ENCODE data around the gene PNPLA2.
A peak's percentile ranks its signal among the peaks of the same experiment; 100 is the strongest.

PNPLA2 gene

DNA sequence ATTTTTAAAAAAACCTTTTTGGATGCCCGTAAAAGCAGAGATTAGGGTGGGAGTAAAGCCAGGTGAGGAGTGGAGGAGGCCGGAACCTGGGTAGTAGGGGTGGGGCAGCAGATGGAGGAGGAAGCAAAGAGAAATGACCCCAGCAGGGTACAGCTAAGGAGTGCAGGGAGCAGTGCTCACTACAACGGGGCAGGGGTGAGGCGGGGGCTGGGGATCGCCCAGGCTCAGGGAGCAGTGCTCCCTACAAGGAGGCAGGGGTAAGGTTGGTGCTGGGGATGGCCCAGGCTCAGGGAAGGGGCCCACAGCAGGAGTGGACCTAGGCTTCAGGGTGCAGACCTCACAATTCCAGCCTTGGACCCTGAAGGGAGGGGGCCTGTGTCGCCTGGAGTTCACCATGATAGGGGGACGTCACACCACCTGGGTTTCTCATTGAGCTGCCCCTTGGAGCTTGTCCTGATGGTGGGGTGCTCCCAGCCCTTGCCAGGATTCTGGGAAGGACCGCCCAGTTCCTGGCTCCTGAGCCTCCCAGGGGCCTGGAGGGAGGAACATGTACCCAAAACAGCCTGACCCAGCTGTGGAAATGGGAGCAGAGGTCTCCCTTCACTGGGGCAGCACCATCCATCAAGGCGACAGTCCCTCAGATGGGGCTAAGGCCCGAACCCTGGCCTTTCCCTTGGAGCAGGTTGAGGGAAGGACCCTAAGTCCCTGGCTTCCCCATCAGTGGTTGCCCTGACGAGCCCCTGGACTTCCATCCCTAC, 2.9 kb upstream of the PNPLA2 start:
- no peak for DNase-seq (ENCODE audit: low read depth in 3 of 3)

DNA sequence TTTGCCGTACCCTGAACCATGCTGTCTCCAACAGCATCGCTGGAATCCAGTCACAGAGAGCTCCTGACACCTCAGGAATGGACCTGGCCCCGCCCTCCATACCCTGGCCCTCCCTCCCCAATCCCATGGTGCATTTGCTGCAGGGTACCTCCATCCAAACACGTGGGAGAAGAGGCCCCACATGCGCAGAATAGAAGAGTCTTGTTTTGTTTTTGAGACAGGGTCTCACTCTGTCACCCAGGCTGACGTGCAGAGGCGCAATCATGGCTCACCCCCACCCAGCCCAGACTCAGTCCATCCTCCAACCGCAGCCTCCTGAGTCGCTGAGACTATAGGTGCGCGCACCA, 2.3 kb upstream of the PNPLA2 start:
- no peak for DNase-seq (ENCODE audit: low read depth in 3 of 3)

DNA sequence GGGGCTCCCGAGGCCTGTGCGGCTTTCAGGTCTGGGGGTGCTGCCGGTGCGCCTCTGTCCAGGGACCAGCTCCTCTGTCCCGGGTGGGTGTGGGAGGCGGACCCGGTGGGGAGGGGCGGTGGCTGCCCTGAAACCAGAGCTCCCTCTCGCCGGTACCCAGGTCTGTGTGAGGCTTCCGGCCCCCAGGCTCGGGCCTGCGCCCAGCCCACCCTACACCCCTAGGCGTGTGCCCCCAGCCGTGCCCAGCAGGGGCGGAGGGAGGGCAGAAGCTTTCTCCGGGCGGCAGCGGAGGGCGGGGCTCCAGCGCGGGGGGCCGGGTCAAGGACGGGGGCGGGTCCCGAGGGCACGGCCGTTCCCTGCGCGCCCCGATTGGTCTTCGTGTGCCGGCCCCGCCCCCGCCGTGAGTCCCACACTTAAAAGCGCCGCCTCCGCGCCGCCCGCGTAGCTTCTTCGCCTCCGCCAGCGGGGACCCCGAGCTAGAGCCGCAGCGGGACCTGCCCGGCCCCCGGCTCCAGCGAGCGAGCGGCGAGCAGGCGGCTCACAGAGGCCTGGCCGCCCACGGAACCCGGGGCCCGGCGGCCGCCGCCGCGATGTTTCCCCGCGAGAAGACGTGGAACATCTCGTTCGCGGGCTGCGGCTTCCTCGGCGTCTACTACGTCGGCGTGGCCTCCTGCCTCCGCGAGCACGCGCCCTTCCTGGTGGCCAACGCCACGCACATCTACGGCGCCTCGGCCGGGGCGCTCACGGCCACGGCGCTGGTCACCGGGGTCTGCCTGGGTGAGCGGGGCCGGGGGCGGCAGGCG, 616 bp downstream of the PNPLA2 start:
- peak; percentile 87 to 92 (median 88) for DNase-seq (ENCODE audit: low read depth in 3 of 3)

DNA sequence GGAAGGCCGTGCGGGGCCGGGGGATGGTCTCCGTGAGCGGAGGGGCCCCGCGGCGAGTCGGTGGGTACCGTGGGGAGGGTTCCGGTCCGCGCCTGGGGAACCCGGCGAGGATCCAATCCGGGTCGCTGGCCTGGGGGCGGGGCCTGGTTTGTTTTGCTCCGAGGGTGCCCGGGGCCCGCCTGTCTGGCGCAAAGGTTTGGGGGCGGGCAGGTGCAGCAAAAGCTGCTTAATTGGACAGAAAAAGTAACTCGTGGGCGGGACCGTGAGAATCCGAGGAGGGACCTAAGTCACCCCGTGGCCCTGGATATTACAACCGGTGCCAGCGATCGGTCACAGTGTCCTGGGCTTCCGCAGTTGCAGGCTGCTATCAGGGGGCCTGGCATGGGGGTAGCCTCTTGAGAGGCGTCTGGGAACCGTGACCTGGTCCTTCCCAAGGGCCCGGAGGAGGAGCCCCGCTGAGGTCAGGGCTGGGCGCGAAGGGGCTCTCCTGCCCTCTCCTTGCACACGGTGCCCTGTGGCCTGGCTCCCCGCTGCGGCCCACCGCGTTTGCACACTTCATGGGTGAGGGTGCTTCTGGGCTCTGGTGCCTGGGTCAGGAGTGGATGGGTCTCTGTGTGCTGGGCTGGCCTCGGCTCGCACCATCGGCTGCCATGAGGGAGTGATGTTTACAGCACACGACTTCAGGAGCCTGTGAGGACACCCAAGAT, 1.4 kb downstream of the PNPLA2 start:
- DNase-seq (ENCODE audit: low read depth in 3 of 3) = peak; percentile 77 to 88 (median 82)

DNA sequence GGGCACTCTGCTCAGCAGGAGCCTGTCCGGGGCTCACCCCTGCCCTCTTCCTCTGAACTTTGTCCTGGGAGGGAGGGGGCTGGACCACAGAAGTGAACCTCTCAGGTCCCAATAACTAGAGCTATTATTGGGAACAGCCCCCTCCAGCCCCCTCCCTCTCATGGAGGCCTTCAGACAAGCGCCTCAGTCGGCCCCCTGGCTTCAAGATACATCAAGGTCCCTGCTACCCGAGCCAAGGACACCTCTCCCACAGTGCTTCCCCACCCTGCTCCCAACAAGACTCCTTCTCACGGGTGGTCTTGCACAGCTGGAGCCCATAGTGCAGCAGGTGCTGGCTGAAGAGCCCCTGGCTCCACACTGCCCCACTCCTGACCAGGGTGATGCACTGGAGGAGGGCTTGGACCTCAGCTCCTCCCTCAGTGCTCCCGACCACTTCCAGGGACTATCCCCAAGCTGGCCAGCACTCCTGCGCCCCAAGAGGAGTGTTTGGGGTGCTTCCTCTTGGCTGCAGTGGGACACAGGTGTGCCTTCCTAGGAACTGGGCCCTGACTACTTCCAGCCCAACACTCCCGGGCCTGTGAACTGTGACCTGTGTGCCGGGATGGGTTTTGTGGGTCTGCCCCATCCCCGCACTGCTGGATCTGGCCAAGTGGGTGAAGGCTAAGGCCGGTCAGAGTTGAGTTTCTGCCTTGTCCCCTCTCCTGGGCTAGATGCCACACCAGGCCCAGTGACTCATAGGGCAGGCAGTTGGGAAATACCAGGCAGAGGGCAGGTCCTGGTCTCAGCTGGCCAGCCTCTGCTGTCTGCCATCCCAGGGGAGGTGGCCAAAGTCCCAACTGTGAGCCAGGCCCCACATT, 2.2 kb downstream of the PNPLA2 start:
- DNase-seq (ENCODE audit: low read depth in 3 of 3) = no peak

DNA sequence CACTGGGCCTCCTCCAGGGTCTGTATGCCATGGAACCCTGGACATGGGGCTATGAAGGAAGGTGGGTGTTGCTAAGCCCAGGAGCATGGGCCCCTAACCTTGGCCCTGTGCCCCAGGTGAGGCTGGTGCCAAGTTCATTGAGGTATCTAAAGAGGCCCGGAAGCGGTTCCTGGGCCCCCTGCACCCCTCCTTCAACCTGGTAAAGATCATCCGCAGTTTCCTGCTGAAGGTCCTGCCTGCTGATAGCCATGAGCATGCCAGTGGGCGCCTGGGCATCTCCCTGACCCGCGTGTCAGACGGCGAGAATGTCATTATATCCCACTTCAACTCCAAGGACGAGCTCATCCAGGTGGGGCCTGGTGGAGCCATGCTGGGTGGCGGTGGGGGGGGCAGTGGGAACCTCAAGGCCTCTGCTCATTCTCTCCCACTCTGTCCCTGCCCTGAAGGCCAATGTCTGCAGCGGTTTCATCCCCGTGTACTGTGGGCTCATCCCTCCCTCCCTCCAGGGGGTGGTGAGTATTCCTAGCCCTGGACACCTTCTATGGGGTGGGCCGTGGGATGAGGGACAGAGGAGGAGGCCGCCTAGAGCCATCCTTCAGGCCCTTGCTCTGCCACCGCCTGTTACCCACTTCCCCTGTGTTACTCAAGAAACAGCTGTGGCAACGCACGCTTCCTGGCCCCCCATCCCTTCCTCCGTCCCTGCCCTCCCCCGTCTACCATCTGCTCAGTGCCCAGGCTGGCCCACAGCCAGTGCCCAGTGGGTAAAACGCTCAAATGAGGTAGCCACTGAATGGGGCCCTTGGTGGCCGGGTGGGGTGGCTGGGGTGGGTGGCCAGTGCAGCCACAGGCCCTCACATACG, 3.0 kb downstream of the PNPLA2 start:
- no peak for DNase-seq (ENCODE audit: low read depth in 3 of 3)

DNA sequence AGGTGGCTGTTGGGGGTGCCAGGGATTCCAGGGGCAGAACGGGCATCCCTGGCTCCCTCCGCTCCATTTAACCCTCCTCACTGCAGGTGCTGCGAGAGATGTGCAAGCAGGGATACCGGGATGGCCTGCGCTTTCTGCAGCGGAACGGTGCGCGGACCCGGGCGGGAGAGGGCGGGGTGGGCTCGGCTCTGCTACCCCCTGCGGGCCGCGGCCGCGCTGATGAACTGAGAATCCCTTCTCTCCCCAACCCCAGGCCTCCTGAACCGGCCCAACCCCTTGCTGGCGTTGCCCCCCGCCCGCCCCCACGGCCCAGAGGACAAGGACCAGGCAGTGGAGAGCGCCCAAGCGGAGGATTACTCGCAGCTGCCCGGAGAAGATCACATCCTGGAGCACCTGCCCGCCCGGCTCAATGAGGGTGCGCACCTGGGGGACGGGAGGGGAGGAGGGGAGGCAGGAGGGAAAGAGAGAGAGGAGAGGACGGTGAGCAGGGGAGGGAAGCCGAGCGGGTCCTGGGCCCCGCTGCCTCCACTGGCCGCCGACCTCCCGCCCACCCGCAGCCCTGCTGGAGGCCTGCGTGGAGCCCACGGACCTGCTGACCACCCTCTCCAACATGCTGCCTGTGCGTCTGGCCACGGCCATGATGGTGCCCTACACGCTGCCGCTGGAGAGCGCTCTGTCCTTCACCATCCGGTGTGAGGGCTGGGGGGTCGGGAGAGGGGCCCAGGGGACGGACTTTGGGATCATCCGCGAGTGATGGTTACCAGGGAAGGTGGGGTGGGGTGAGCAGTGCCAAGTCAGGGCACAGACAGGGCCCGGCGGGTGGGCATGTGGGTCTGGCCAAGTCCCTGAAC, 5.0 kb downstream of the PNPLA2 start:
- no peak for DNase-seq (ENCODE audit: low read depth in 3 of 3)

DNA sequence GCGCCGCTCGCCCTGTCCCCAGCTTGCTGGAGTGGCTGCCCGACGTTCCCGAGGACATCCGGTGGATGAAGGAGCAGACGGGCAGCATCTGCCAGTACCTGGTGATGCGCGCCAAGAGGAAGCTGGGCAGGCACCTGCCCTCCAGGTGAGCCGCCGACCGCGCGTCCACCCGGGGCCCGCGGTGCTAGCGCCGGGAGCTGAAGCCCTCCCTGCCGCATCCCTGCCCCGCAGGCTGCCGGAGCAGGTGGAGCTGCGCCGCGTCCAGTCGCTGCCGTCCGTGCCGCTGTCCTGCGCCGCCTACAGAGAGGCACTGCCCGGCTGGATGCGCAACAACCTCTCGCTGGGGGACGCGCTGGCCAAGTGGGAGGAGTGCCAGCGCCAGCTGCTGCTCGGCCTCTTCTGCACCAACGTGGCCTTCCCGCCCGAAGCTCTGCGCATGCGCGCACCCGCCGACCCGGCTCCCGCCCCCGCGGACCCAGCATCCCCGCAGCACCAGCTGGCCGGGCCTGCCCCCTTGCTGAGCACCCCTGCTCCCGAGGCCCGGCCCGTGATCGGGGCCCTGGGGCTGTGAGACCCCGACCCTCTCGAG, 5.7 kb downstream of the PNPLA2 start:
- DNase-seq (ENCODE audit: low read depth in 3 of 3) = no peak

DNA sequence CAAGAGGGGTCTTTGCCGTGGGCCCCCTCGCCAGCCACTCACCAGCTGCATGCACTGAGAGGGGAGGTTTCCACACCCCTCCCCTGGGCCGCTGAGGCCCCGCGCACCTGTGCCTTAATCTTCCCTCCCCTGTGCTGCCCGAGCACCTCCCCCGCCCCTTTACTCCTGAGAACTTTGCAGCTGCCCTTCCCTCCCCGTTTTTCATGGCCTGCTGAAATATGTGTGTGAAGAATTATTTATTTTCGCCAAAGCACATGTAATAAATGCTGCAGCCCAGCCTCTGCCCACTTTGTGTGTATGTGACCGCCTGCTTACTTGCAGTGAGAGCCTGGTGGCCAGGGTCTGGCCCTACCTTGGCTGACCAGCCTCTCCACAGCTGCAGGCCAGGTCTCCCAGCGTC, 6.2 kb downstream of the PNPLA2 start:
- no peak for DNase-seq (ENCODE audit: low read depth in 3 of 3)

DNA sequence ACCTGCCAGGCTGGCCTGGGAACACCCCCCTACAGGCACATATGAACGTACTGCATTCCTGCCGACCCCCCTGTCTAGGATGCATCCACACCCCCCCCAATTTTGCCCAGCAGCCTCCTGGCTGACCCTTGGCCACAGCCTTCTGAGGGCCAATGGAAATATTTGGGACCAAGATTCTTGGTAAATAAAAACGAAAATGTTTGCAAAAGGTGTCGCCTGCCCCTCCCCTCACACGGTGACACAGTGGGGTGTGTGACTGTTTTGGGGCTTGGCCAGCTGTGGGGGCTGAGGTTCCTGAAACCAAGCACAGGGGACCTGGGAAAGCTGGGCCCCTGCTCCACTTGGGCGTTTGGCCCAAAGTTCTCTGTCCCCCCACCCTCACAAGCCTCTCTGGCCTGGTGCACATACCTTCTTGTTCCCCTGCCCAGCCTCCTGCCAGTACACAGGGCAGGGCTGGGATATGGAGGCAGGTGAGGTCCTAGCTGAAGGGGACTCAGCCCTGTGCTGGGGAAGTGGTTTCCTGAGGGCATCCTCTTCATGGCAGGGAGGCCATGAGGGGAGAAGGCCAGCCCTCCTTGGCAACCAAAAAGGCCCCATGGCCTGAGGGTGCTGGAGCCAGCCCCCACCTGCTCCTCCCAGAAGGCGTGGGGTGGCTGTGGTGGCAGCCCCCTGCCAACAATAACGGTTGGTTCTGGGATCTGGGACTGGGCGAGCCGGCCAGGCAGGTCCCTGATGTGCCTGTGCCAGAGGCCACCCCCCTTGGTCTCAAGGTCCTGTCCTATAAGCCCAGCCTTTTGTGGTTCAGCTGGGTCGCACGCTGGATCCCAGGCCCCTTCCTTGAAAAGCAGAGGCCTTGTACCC, 6.9 kb downstream of the PNPLA2 start:
- DNase-seq (ENCODE audit: low read depth in 3 of 3) = no peak

DNA sequence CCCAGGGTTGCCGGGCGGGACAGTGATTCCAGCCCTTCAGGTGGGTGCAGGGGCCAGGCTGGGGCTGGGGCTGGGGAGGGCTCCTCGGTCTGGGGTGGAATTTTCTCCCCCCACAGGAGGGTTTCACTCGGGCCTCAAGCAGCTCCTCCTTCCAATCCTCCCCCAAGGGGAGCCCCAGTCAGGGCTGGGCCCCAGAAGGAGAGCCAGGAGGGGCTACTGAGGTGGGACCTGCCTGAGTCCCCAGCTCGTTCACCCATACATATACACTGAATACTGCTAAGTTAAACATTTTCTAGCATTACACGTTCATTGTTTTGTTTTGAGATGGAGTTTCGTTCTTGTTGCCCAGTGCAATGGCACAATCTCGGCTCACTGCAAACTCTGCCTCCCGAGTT, 7.5 kb downstream of the PNPLA2 start:
- no peak for DNase-seq (ENCODE audit: low read depth in 3 of 3)

DNA sequence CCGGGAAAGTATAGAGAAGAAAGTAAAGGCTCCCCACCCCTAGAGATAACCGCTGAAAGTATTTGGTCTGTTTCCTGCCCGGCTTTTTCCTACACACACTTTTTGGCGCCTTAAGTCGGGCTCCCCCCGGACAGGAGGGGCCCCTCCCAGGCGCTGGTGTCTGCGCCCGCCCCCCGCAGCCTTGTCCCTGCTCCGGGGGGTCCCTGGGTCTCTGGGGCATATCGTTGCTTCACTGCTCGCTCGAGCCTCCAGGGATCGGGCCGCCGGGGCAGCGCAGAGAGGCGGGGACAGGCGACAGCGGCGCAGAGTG, 8.1 kb downstream of the PNPLA2 start:
- DNase-seq (ENCODE audit: low read depth in 3 of 3) = no peak

DNA sequence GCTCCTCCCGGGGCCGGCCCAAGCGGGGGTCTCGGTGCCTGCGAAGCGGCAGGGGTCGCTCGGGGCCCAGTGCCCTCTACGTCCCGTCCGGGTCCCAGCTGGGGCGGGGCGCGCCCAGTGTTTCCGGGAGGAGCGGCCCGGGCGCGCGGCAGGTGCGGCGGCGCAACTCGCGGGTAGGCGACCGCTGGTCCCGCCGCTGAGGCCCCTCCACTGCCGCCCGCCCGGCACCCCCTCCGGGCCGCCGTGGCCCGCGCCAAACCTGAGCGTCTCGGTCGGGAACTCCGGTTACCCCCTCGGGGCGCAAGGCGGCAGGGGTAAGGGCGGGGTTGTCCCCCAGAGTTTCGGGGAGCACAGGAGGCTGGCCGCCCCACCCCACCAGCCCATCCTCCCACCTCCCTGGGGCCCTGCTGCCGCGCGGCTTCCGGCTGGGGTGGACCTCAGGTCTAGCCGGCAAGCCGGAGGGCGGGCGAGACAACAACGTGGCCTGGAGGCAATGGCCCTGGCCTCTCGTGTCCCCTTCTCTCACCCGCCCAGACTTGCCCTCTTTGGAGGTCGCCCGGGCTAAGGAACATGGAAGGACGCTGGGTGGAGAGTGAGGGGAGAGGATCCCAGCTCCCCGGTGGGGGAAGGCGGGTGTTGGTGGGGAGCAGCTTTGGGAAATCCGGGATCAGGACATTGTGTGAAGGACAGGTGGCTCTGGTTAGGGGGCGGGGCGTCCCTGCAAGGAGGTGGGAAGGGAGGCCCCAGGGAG, 8.6 kb downstream of the PNPLA2 start:
- no peak for DNase-seq (ENCODE audit: low read depth in 3 of 3)

DNA sequence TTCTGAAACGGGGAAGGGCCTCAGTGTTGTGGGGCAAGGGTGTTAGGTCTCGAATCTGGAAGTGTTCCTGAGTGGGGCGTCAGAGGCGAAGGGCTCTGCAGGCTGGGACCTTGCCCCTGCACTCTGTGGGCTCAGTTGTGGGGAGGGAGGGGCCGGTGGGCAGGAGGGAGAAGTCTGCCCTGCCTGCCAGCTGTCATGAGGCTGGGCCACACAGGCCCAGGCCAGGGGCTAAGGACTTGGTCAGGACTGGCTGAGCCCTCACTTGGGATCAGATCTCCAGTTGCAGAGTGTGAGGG, 9.1 kb downstream of the PNPLA2 start, which contains the start of gene CRACR2B:
CRACR2B (plus strand) TSS at position 23 of the 296 bp plus-strand sequence. CDS start 689 bp downstream, outside the sequence.
- DNase-seq (ENCODE audit: low read depth in 3 of 3) = no peak

DNA sequence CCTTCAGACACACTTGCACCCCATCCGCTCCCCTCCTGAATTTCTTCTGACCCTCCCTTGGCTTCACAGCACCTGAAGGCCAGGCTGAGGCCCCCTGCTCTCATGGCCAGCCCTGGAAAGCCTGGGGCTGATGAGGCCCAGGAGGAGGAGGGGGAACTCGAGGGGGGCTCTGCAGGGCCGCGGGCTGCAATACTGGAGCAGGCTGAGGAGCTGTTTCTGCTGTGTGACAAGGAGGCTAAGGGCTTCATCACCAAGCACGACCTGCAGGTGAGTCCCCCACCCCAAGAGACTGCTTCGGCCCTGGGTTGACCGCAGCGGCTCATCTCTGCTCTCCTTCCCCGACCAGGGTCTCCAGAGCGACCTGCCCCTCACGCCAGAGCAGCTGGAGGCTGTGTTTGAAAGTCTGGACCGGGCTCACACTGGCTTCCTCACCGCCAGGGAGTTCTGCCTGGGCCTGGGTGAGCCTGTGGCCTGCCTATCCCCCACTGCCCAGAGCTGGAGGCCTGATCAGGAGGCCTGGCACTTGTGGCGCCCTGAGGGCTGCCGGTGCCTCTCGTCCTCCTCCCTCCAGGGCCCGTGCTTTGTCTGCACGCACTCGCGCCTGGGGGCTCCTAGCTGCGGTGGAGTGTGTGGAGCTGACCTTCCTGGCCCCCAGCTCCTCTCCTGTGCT, 9.9 kb downstream of the PNPLA2 start:
- no peak for DNase-seq (ENCODE audit: low read depth in 3 of 3)

DNA sequence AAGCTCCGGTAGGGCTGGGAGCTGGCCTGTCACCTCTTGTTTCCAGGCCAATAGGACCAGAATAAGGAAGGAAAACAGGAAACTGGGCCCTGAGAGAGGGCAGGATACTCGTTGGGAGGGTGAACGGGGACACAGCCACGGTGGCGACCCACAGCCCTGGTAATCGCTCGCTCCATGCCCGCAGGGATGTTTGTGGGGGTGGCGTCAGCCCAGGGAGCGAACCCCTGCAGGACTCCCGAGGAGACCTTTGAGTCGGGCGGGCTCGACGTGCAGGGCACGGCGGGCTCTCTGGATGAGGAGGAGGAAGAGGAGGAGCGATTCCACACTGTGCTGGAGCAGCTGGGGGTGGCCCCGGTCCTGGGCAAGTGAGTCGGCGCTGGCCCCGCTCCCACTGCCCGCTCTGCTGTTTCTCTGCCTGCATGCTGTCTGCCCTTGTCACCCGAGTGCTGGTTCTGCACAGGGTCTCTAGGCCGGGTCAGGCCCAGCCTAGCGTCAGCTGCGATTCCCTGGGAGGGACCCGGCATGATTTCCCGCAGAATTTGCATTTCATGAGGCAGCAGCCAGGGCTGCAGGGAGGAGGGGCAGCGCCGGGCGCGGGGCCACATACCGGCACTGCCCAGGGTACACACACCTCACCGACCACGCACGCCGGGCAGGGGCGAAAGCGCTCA, 10.6 kb downstream of the PNPLA2 start:
- DNase-seq (ENCODE audit: low read depth in 3 of 3) = no peak

DNA sequence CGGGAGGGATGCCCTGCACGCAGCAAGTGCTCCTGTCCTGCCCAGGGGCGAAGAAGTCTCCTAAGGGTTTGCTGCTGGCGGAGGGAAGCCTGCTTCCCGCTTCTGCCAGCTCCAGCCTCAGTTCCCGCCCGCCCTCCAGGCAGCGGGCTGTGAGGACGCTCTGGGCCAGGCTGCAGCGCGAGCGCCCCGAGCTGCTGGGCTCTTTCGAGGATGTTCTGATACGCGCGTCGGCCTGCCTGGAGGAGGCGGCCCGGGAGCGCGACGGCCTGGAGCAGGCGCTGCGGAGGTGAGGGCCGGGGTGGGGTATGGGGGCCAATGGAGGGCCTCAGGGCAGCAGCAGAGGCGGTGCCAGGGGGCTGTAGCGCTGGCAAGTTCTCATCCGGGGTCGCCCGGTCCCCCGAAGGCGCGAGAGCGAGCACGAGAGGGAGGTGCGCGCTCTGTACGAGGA, 11.2 kb downstream of the PNPLA2 start:
- DNase-seq (ENCODE audit: low read depth in 3 of 3) = no peak
